Medulla oblongata (tissue), 1 donor: ENCODE measurements around the gene PTPRN2.
"Not testable (repeated sequence)": the region's sequence is repeated elsewhere in the genome, so short reads cannot be mapped to it uniquely, and the experiment has no call there.

Source experiments
- DNase-seq: peaks from one replicate; pipeline ENCODE4 v3.0.0-alpha.2; 2015; ENCODE audit errors: extremely low spot score

Gene PTPRN2

DNA sequence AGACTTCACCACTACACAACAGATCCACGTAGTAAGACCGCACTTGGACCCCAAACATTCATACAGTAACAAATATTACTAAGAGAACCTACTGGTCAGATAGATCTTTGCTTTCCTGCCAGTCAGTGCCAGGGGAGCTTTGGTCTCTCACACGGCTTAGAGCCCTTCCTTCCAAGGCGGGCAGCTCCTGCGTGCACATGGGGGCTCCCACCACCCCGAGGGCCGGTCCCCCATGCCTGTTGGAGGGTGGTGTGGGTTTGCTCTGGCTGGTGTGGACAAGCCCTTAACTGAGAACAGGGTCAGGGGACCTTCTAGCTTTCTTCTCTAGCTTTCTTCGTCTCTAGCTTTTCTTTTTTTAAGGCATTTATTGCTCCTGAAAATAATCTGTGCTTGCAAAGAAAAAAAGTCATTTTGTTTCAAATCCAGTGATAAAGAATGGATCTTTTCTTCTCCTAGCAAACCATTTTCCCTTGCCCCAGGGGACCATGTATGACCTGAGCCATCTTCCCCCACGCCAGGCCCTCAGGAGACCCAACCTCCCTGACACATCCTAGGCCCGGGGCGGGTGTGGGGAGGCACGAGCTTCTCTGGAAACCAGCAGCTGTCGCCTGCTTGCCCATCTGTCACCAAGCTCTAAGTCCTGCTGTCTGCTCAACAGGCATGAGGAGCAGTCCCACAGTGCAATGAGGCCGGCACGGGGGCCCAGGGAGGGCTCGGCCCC lies 591.1 kb downstream of the PTPRN2 start:
- no peak for DNase-seq

DNA sequence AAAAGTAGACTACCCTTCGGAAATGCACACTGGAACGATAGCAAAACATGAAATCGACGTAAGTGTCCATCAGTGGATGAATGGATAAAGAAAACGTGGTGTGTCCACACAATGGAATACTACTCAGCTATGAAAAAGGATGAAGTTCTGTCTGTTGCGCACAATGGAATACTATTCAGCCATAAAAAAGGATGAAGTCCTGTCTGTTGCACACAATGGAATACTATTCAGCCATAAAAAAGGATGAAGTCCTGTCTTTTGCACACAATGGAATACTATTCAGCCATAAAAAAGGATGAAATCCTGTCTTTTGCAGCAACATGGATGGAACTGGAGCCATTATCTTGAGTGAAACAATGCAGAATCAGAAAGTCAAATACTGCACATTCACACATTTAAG lies 591.8 kb downstream of the PTPRN2 start:
- DNase-seq = no peak

DNA sequence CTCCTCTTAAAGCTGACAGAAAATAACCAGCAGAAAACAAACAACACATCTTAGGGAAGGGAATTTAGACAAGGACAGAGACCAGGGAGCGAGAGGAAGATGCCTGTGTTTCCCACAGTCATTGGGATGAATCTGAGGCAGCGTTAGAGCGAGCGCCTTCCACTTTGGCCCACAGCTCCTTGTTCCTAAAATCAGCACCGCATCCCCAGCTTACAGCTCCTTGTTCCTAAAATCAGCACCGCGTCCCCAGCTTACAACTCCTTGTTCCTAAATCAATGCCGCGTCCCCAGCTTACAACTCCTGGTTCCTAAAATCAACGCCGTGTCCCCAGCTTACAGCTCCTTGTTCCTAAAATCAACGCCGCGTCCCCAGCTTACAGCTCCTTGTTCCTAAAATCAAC lies 593.3 kb downstream of the PTPRN2 start:
- DNase-seq = no peak

DNA sequence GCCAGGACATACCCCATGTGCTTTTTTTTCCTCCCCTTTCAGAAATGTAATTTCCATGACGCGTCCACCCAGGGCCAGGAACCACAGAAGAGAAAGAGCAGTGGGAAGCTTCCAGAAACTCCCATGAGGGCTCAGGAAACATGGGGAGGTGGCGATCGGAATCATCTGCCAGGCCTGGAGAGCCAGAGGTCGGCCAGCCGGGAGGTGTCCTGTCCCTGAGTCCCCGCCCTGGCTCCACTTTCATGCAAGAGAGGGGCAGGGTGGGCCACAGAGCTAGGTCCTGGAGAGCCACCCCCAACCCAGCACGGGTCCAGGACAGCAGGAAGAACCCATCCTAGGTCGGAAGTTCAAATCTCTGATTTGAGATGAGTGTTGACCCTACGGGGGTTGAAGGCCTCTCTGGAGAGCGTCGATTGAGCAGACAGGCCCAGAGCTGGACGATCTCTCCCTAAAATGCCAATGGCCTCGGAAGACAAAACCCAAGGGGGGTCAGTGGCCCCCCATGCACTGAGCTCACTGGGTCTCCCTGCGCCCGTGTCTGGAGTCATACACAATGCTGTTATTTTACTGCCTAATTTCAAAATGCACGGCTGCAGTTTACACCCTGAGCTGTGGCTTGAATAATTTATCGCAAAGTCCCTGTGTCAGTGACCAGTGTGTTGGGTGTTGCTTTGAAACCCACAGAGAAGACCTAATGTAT lies 594.1 kb downstream of the PTPRN2 start:
- DNase-seq = no peak

DNA sequence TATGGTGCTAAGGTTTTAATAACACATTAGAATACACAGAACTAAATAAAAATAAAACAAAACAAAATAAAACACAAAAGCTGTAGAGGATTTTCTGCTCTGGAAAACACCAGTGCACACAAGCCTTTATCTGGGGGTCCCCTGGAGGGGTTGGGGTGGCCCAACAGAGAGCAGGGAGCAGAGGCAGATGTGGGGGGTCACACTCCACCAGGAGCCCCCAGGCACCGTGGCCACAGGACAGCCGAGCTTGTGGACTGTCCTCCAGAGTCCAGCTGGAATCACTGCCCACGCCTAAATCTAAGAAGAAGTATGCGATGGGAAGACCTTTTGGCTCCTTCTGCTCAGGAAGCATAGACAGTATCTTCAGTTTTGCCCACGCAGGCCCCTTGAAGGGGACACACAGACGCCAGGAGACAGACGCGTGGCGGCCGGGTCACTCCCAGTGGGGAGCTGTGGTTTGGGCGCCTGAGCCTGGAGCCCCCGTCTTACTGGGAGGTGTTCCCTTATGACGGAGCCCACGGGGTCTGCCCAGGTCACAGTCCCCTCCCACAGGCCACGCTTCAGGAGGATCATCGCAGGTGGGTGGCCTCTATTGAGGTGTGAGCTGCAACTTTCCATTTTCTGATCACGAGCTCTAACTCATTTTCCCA lies 595.0 kb downstream of the PTPRN2 start:
- DNase-seq = no peak

DNA sequence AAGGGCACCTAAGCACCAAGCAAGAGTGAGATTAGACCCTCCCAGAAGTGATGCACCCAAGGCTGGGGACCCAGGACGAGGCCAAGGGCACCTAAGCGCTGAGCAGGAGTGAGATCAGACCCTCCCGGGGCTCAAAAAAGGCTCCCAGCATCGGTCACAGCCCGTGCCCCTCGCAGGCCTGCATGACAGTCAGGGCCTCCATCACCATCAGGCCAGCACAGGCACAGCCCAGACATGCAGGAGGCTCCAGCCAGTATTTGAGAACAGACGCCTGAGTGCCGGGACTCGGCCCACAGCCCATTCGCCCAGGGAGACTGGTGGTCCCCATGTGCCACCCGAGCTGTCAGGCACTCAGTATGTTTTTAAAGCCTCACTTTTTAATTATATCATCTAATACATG lies 595.9 kb downstream of the PTPRN2 start:
- DNase-seq = no peak

DNA sequence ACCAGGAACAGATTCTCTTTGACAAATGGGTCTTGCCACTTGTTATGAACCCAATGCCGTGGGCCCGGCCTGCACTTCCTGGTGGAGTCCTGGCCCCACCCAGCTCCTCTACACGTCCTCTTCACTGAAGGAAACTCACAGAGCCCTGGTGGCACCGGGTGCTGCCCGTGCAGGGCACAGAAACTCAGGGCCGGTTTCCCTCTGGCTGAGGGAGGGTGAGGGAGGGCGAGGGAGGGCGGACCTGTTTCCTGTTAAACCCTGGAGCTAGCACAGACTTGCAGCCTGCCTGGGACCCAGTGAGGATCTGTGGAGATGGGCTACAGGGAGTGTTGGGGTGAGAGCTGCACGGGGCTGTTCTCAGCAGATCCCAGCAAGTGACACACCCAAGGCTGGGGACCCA lies 596.3 kb downstream of the PTPRN2 start:
- no peak for DNase-seq

DNA sequence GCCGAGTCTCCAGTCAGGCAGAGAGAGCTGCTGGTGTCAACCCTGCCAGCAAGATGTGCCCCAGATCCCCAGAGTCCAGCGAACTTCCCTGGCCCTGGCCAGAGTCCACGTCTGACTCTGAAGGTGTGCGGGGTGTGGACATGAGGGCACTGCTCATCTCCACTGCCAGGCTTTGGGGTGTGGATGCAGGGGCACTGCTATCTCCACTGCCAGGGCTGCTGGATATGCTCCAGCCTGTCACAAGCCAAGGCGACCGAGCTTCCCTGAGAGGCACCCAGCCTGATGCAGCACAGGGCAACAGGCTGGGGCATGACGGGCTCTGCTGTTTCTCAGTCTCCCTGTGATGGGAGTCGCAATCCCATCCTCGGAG lies 596.8 kb downstream of the PTPRN2 start:
- DNase-seq = no peak

DNA sequence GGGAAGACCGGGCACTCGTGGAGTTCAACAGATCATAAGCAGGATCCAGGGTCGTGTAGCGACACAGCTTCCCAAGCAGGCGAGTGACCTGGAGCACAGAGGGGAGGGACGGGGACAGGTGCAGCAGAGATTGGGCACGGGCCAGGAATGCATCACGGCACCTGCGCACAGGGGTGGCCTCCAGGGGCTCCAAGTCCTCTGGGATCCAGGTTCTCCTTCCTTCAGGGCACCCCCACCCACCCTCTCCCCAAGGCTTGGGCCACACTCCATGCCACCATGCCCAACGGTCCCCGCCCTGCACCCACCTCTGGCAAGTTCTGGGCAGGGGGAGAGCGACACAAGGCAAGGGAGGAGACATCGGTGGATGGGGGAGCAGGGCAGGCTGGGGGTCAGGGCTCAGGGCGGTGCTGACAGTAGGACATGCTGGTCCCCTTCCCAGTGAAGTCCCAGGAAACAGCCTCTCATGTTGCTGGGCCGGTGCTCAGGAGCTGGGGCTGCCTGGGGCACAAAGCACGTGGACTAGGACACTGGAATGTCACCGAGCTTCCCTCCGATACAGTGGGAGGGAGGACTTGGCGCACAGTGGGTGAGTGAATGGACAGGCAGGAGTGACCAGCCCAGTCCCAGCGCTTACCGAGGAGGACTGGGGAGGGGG lies 597.3 kb downstream of the PTPRN2 start:
- DNase-seq = no peak

DNA sequence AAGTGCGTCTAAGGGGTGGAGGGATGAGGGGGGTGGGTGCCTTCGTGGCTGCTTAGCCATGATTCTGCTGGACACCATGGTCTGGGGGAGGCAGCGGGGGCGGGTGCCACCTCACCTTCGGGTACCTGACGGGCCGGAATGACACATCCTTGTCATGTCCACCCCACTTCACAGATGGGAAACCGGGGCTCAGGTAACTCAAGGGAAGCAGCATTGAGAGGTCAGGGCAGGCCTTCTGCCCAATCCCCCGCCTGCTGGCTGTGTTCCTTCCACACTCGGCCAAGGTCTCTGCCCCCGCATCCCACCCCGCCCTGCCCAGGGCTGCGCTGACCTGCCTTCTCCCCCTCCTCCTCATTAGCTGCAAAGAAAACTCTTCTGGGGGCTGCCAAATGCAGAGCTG lies 598.0 kb downstream of the PTPRN2 start:
- no peak for DNase-seq

DNA sequence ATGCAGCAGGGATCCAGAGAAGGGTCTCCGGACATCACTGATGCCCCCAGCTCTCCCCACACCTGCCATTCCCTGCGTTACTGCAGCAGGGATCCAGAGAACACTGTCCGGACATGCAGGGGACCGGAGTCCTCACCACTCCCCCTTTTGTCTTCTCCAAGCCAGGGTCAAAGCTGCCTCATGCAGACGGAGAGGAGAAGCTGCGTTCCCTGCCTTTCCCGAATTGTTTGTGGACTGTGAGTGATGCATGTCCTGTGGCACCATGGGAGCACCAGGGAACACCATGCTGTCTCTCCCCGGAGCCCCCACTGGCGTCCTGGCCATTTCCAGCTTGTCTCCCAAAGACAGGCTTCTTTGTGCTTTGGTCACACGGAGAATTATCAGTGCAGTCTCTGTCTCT lies 599.7 kb downstream of the PTPRN2 start:
- no peak for DNase-seq

DNA sequence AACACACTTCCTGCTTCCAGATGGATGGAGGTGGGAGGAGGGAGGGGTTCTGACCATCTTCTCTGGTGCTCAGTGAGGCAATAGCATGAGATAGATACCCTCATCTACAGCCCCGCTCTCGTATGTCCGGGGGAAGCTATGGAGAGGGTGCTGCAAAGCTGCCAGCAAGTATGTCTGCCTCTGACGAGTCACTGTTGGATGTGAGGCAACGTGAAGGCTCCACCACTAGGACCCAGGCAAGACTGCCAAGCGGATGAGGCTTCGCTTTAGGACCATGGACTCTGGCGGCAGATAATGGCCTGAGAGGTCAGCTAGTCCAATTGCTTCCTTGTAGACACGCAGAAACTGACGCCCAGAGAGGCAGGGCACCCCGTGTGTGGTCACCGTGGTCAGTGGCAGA lies 601.6 kb downstream of the PTPRN2 start:
- DNase-seq = no peak

DNA sequence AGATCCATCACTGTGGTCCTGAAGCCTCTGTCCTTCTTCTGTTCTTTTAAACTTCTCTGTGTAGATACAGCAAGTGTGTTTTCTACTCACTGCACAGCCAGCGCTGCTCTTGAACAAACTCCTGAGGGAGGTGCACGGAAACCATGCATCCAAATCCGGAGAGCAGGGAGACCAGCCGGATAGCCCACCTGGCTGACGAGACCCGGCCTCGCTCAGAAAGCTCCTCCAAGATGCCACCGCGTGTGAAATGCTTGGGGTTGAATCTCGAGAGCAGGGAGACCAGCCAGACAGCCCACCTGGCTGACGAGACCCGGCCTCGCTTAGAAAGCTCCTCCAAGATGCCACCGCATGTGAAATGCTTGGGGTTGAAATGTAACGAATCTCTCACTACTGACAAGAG lies 602.0 kb downstream of the PTPRN2 start:
- no peak for DNase-seq

DNA sequence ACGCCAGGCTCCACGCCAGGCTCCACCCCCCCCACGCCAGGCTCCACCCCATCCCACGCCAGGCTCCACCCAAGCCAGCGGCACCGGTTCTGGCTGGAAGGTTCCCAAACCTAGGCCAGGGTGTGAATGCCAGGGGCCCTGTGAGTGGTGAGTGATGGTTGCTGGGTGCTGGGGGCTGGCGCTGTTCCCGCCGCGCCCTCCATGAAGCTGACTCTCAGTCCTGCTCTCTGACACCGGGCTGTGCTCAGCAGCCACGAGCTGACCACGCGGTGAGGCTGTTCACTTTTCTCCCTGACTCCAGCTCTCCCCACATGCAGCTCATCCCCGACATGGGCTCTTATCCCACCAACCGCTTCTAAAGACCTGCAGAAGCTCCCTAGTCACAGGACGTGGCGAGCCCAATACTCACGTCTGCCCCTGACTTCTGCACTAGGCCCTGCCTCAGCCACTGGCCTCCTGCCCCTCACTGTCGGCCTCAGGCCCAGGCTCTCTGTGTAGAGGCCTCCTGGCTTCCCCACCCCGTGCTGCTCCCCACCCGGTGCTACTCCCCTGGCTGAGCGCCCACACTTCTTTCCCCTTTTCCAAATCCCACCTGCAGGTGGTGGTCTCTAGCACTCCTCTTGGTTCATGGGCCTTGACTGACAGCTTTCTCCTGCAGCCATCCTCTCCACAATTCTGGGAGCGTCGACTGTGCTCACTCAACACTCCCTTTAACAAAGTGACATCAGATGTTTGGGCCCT lies 603.0 kb downstream of the PTPRN2 start:
- DNase-seq = no peak

DNA sequence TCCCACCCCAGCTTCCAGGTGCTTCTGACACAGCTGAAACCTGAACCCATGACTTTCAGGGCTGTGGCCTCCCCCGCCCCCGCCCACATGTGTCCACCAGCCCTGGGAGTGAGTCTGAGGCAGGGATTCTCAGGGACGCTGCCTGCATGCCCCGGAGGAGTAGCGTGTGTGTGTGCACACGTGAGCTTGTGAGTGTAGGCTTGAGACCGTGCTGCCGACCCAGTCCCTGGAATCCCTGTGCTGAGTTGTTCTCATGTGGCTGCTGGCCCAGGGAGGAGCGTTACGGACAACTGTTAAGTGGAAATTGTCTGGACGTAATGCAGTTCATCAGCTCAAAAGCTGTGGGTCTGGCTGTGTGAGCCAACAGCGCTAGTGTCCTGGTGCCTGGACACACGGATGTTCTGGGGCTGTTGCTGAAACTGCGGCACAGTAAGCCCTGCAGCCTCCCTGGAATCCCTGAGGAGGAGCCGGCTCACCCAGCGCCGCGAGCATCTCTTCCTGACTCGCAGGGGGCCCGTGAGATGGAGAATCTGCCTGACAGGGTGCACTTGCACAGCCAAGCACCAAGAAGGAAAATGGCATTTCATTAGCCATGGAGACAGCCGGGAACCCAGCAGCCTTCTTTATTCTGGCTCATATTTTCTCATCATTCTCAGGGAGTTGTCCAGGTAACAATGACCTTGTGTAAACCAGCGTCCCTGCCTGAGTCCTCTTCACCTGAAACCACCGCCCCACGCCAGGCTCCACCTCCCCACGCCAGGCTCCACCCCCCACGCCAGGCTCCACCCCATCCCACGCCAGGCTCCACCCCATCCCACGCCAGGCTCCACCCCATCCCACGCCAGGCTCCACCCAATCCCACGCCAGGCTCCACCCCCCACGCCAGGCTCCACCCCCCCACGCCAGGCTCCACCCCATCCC lies 603.9 kb downstream of the PTPRN2 start:
- DNase-seq = no peak

DNA sequence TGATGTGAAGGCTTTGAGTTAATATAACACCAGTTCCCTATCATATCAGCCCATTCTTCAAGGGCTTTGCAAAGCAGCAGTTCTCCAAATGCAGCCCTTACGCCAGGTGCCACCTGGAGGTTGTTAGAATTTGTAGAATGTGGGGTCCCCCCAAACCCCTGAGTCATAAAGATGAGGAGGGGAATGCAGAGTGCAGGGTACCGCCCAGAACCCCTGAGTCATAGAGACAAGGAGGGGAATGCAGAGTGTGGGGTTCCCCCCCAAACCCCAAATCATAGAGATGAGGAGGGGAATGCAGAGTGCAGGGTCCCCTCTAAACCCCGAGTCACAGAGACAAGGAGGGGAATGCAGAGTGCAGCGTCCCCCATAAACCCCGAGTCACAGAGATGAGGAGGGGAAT lies 605.8 kb downstream of the PTPRN2 start:
- DNase-seq = no peak

DNA sequence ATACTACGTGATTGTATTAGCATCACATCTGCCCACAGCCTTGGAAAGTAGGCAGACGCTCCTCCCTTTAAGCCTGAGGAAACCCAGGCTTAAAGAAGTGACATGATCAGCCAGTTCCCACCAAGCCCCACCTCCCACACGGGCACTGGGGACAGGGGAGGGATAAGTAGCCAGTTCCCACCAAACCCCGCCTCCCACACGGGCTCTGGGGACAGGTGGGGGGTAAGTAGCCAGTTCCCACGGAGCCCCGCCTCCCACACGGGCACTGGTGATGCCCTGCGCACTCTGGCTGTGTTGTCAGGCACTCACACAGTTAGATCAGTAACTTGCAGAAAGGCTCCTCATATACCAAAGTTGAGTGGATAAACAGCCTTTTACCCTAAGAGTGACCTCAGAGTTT lies 606.8 kb downstream of the PTPRN2 start:
- no peak for DNase-seq

DNA sequence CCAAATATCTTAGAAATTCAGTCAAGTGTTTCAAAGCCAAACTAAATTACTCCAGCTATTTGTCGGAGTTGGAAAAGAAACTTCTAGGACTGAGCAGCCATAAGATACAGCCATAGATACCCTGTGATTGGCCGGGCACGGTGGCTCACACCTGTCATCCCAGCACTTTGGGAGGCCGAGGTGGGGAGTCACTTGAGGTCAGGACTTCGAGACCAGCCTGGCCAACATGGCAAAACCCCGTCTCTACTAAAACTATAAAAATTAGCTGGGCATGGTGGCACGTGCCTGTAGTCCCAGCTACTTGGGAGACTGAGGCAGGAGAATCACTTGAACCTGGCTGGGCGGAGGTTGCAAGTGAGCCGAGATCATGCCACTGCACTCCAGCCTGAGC lies 607.3 kb downstream of the PTPRN2 start:
- not testable (repeated sequence) for DNase-seq

DNA sequence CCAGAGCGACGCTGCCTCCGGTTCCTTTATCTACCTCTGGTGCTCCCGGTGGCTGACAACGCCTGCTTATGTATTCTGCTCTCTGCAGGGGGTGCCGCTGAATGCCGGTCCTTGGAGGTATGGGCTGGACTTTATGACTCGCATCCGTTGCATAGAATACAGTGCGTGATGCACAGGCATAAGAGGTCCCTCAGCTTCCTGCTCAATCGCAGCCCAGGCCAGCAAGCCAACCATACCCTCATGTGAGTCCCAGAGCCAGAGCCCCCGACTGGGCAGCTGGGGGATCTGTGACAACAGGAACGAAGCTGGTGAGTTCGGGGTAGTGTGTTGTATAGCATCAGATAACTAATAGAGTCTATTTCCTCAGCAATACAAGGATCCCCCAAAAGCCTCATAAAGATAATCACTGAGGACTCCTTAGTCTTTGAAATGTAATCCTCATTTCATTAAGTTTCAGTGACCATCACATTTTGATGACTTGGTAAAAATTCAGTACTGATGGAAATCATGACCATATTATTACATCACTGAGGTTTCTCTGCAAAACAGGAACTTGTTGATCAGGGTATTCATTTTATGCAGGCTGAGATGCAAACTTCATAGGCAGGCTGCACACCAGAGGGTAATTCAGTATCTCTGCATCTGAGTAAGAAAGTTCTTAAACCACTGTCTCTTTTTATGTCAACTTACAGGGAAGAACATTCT lies 607.8 kb downstream of the PTPRN2 start:
- DNase-seq = no peak

DNA sequence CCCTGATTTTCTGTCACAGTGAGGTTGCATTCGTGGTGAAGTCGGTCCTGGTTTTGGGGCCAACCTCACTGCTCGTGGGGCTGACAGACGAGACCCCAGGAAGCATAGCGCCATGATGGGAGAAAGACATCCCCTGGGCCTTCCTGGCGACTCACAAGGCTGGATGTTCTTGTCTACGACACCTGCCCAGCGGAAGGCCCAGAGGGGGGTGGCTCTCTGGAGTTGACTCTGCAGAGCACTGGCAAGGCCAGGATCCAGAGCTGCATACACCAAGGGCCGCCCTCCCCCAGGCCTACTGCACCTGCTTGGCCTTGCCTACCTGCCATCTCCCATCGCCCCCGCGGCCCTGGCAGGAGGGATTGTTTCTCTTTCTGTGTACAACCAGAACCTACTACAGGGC lies 608.9 kb downstream of the PTPRN2 start:
- no peak for DNase-seq
